GM12873 (cell line): ENCODE results near the gene ARHGAP8.
A peak's percentile ranks its signal among the peaks of the same experiment; 100 is the strongest.

Source experiments
- CTCF ChIP-seq: IDR thresholded peaks from 2 replicates; pipeline ENCODE4 v1.5.1; 2012; ENCODE audit warnings: low read depth, mild to moderate bottlenecking, moderate library complexity, low read length, control low read depth; ENCODE audit not compliant: insufficient read depth; ENCODE audit errors: missing control alignments

Gene ARHGAP8

DNA sequence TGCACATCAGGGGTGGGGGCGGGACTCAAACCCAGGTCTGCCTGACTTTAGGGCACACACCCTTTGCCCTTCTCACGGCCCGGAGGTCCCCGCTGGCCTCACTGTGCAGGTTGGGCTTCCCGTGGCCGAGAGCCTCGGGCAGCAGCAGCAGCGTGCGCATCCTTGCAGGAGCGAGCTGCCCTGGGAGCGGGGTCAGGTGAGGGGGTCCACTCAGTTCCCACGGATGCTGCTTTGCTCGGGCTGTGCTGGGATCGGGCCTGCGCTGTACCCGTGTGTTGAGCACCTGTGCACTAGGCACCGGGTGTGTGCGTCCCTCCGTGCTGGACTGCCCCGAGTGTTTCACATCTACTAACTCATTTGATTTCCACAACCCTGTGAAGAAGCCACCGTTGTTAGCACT, 25.2 kb upstream of the ARHGAP8 start:
- TF ChIP-seq CTCF: no peak

- TF ChIP-seq CTCF: no peak
Measured at GRCh38 chr22:44727709-44728108, 24.7 kb upstream of the ARHGAP8 start.

DNA sequence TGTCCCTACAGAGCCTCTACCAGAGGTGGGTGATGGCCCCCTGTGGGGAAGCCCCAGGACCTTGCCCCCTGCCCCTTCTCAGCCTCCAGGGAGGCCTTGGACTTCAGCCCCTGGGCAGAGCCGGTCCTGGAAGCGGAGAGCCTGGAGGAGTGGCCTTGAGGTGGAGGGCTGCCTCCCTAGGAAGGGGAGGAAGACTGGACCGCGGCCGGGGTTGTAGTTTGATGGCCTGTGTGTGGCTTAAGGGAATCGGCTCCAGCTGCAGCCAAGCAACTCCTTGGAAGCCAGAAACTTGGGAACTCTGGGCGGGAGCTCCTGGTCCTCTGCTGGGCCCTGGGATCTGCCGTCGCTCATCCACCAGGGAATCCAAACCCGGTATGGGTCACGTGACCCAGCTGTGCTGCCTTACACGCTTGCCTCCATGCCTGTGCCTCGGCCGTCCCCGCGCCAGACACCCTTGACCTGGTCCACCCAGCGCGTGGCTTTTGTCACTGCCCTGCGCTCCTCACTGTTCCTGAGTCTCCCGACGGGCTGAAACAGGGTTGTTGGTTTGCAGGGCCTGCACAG, 23.5 kb upstream of the ARHGAP8 start:
- no peak for TF ChIP-seq CTCF

DNA sequence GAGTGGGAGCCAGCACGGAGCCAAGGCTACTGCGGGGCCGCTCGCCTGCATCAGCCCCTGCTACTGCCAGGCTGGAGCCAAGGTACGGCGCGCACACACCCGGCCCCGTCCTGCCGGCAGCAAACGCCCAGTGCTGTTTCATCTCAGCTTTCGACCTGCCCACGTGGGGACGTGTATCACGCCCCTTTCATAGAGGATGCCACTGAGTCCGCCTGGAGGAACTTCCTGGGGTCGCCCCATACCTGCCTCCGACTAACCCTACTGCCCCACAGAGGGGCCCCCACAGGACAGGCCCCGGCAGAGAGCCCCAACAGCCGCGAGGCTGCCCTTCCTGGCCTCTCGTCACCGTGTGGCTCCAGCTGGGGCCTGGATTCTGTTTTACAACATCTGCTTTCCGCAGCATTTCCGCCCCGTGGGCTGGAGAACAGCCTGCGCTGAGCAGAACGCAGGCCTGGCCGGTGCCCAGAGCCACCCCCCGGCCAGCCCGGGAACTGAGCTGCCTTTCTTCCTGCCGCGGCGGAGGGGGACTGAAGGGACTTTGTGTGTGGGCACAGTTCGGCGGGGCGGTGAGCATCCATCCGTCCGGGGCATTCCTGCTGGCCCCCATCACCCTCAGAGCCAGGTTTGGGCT, 22.9 kb upstream of the ARHGAP8 start:
- peak; percentile 20 for TF ChIP-seq CTCF

- TF ChIP-seq CTCF: no peak
Measured at GRCh38 chr22:44730022-44730393, 22.4 kb upstream of the ARHGAP8 start.

DNA sequence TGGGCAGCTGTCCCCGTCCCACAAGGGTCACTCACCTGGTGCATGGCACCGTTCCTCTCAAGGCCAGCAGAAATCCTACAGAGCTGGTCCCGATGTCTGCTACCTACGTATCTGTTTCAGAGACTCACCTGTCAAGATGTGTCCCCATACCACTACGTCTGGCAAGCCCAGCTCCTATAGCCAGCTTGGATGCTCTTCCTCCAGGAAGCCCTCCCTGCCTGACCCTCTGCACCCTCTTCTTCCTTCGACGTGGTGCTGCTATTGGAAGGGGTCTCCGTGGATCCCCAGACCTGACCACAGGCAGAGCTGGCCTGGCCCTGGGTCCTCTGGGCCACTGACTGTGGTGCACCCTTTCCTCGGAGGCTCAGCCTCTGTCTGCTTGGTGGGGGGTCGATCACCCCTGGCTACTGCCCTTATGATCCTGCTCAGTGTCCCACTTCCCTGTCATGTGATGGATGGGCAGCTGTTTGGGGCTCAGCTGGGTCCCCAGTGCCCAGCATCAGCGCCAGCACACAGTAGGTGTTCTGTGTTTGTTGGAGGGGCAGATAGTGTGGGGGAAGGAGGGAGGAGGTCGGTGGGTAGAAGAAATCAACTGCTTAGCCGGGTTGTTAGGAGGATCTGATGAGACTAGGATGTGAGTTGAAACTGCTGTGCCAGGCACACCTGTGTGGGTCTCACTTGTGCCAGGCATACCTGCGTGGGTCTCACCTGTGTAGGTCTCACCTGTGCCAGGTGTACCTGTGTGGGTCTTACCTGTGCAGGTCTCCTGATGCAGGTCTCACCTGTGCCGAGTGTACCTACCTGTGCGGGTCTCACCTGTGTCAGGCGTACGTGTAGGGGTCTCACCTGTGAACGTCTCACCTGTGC, 21.7 kb upstream of the ARHGAP8 start:
- TF ChIP-seq CTCF: no peak

DNA sequence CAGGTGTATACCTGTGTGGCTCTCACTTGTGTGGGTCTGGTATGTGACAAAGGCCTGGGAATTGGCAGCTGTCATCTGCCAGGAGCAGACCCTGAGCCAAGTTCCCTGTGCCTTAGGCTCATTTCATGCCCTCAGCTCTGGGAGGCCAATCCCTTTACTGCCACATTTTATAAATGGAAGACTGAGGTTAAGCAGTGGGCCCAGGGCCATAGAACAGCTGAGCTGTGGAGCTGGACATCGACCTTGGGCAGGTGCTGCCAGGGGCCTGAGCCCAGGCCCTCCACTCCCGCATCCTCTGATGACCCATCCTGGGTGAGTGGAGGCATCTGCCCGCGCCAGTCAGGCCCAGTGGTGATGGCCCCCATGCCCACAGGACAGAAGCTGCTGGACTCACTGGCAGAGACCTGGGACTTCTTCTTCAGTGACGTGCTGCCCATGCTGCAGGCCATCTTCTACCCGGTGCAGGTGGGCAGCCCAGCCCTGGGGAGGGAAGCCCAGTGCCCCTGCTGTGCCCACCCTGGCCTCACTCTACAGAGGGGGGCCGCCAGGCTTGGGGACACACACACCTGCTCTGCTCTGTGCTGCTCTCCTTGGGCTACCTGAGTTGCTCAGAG, 20.9 kb upstream of the ARHGAP8 start:
- no peak for TF ChIP-seq CTCF
